Smooth muscle cell (in vitro differentiated cells): ENCODE data around the gene ATXN1L. TPM values are rescaled to one million over a fixed set of nuclear protein-coding genes. Genes with fewer than 3 reads are reported as not detected.

Experiments used
- DNase-seq: peaks from one replicate; lab custom pipeline; 2025; ENCODE audit not compliant: unreplicated experiment; lab: John Stamatoyannopoulos, UW
- H2AFZ ChIP-seq: fragments of 200-600 bp; sonication (generic); 2 replicates; pipeline ENCODE4 v1.6.0; 2016; ENCODE audit warnings: antibody characterized with exemption, low read depth, mild to moderate bottlenecking
- H3F3A ChIP-seq: fragments of 200-600 bp; sonication (generic); 2 replicates; pipeline ENCODE4 v1.6.0; 2017; ENCODE audit warnings: antibody characterized with exemption, low read depth
- H3K27ac ChIP-seq: fragments of 200-600 bp; sonication (generic); 2 replicates; pipeline ENCODE4 v1.5.1; 2016; ENCODE audit warnings: low read depth, mild to moderate bottlenecking
- H3K27me3 ChIP-seq: fragments of 200-600 bp; sonication (generic); 2 replicates; pipeline ENCODE4 v1.6.1; 2016; ENCODE audit warnings: low read depth, mild to moderate bottlenecking
- H3K36me3 ChIP-seq: fragments of 200-600 bp; sonication (generic); 2 replicates; pipeline ENCODE4 v1.5.1; 2016; ENCODE audit warnings: low read depth
- H3K4me1 ChIP-seq: fragments of 200-600 bp; sonication (generic); 2 replicates; pipeline ENCODE4 v1.5.1; 2016; ENCODE audit warnings: low read depth
- H3K4me2 ChIP-seq: fragments of 200-600 bp; sonication (generic); 2 replicates; pipeline ENCODE4 v1.6.0; 2016; ENCODE audit warnings: mild to moderate bottlenecking
- H3K4me3 ChIP-seq: fragments of 200-600 bp; sonication (generic); 2 replicates; pipeline ENCODE4 v1.5.1; 2016; ENCODE audit warnings: mild to moderate bottlenecking
- H3K79me2 ChIP-seq: fragments of 200-600 bp; sonication (generic); 2 replicates; pipeline ENCODE4 v1.6.0; 2016; ENCODE audit warnings: low read depth, mild to moderate bottlenecking
- H3K9ac ChIP-seq: fragments of 200-600 bp; sonication (generic); 2 replicates; pipeline ENCODE4 v1.6.0; 2016; ENCODE audit warnings: low read depth
- H3K9me3 ChIP-seq: fragments of 200-600 bp; sonication (generic); replicated peaks from 2 replicates; pipeline ENCODE4 v1.5.1; 2016; ENCODE audit warnings: low read depth
- H4K20me1 ChIP-seq: fragments of 200-600 bp; sonication (generic); 2 replicates; pipeline ENCODE4 v1.6.0; 2016; ENCODE audit warnings: low read depth
- CTCF ChIP-seq: fragments of 200-600 bp; sonication (generic); IDR thresholded peaks from 2 replicates; pipeline ENCODE4 v1.5.1; 2017; ENCODE audit warnings: borderline replicate concordance, mild to moderate bottlenecking, antibody characterized with exemption; ENCODE audit not compliant: insufficient read depth, poor library complexity, severe bottlenecking
- WGBS: methylation state at CpG from one replicate; pipeline ENCODE4 v1.1.7; 2016; ENCODE audit warnings: low lambda C conversion rate; 5-methylcytosine and 5-hydroxymethylcytosine counted together
- polyA plus RNA-seq: library from polyadenylated mRNA; unstranded; fragments of >200 nt; fragmentation: Nextera tagmentation; extraction: Ambion mirVana; gene quantifications from 2 replicates; pipeline ENCODE4 v1.2.1, GENCODE V29; 2016
- total RNA-seq: library from RNA; depleted of rRNA; stranded (reverse); fragments of >200 nt; gene quantifications from 2 replicates; pipeline ENCODE4 v1.2.3, GENCODE V29; 2014

Gene ATXN1L
- total RNA-seq, result 14.8 and 17.6 TPM in 2 replicates
- polyA plus RNA-seq, result 6.7 and 7.4 TPM in 2 replicates

- no peaks in the 10 kb centered on the region for H3K27me3 ChIP-seq
- H3F3A ChIP-seq, result no peaks in the 10 kb centered on the region
- H3K36me3 ChIP-seq, result peaks cover 5% of the 10 kb centered on the region
- H3K9ac ChIP-seq, result peak within 1 kb of the TSS; percentile 98
- WGBS, result under 1% methylated on average over 56 of the region's 62 CpGs
- peak within 1 kb of the TSS; percentile 99 for H3K4me2 ChIP-seq
- peak within 1 kb of the TSS; percentile 65 for H3K27ac ChIP-seq
- H3K4me1 ChIP-seq, result peaks cover 7% of the 10 kb centered on the region
- peak; percentile 77 for DNase-seq
- no peaks in the 10 kb centered on the region for H3K9me3 ChIP-seq
- H3K79me2 ChIP-seq, result peaks cover 28% of the 10 kb centered on the region
- H3K4me3 ChIP-seq, result peak within 1 kb of the TSS; percentile 100
- no peak for TF ChIP-seq CTCF
- peak within 1 kb of the TSS; percentile 82 for H2AFZ ChIP-seq
- peaks cover 10% of the 10 kb centered on the region for H4K20me1 ChIP-seq
Observed at GRCh38 chr16:71845639-71846430, at the start of gene ATXN1L. ATXN1L (plus strand) TSS chr16:71845976; CDS start chr16:71849741, 3,765 bp downstream.

GRCh38 chr16:71796501-71797097, 49.2 kb upstream of the ATXN1L start:
- H4K20me1 ChIP-seq, result peaks cover 100% of the 10 kb centered on the region
- 97% methylated on average over 2 of the region's 2 CpGs for WGBS
- H3K36me3 ChIP-seq, result no peaks in the 10 kb centered on the region
- H3K4me1 ChIP-seq, result no peaks in the 10 kb centered on the region
- peaks cover 100% of the 10 kb centered on the region for H3K79me2 ChIP-seq
- no peak overlapping the region for H2AFZ ChIP-seq
- DNase-seq, result no peak
- no peaks in the 10 kb centered on the region for H3K27me3 ChIP-seq
- no peaks in the 10 kb centered on the region for H3F3A ChIP-seq
- TF ChIP-seq CTCF, result no peak
- no peak overlapping the region for H3K4me2 ChIP-seq
- no peak overlapping the region for H3K9ac ChIP-seq
- H3K9me3 ChIP-seq, result no peaks in the 10 kb centered on the region
- no peak overlapping the region for H3K27ac ChIP-seq
- no peak overlapping the region for H3K4me3 ChIP-seq

GRCh38 chr16:71803305-71803690, 42.5 kb upstream of the ATXN1L start:
- TF ChIP-seq CTCF, result no peak
- H4K20me1 ChIP-seq, result peaks cover 99% of the 10 kb centered on the region
- H3K9ac ChIP-seq, result no peak overlapping the region
- H3K27me3 ChIP-seq, result no peaks in the 10 kb centered on the region
- 96% methylated on average over 1 of the region's 1 CpG for WGBS
- H3F3A ChIP-seq, result no peaks in the 10 kb centered on the region
- H3K4me3 ChIP-seq, result no peak overlapping the region
- no peaks in the 10 kb centered on the region for H3K36me3 ChIP-seq
- DNase-seq, result no peak
- peaks cover 17% of the 10 kb centered on the region for H3K4me1 ChIP-seq
- no peak overlapping the region for H2AFZ ChIP-seq
- no peaks in the 10 kb centered on the region for H3K9me3 ChIP-seq
- H3K27ac ChIP-seq, result no peak overlapping the region
- peaks cover 100% of the 10 kb centered on the region for H3K79me2 ChIP-seq
- no peak overlapping the region for H3K4me2 ChIP-seq
